Measurements from ENCODE around the gene SLC6A1. TPM values are rescaled to one million over a fixed set of nuclear protein-coding genes. Genes with fewer than 3 reads are reported as not detected.
"Not testable (repeated sequence)": the region's sequence is repeated elsewhere in the genome, so short reads cannot be mapped to it uniquely, and the experiment has no call there.

SLC6A1 gene
- total RNA-seq, 1 donor from 2014 or later: not detected

GRCh38 chr3:11057655-11058054 lies 65.1 kb downstream of the SLC6A1 start:
- DNase-seq (ENCODE audit: low read depth): no peak

GRCh38 chr3:11059090-11059798 lies 66.7 kb downstream of the SLC6A1 start:
- DNase-seq (ENCODE audit: low read depth): peak; percentile 78

GRCh38 chr3:11059799-11060115 lies 67.2 kb downstream of the SLC6A1 start:
- DNase-seq (ENCODE audit: low read depth): no peak

- DNase-seq (ENCODE audit: low read depth): peak; percentile 65
Measured at GRCh38 chr3:11060500-11061251, 68.1 kb downstream of the SLC6A1 start.

GRCh38 chr3:11061268-11061871 lies 68.8 kb downstream of the SLC6A1 start:
- DNase-seq (ENCODE audit: low read depth): not testable (repeated sequence)

GRCh38 chr3:11062704-11063103 lies 70.2 kb downstream of the SLC6A1 start:
- DNase-seq (ENCODE audit: low read depth): no peak

- no peak for DNase-seq (ENCODE audit: low read depth)
Measured at GRCh38 chr3:11071096-11071755, 78.7 kb downstream of the SLC6A1 start.

- no peak for DNase-seq (ENCODE audit: low read depth)
Measured at GRCh38 chr3:11072631-11073030, 80.1 kb downstream of the SLC6A1 start.

GRCh38 chr3:11074011-11074410 lies 81.5 kb downstream of the SLC6A1 start:
- no peak for DNase-seq (ENCODE audit: low read depth)

GRCh38 chr3:11074451-11074850 lies 81.9 kb downstream of the SLC6A1 start:
- peak; percentile 80 for DNase-seq (ENCODE audit: low read depth)

- DNase-seq (ENCODE audit: low read depth): not testable (repeated sequence)
Measured at GRCh38 chr3:11075122-11075521, 82.6 kb downstream of the SLC6A1 start.

- no peak for DNase-seq (ENCODE audit: low read depth)
Measured at GRCh38 chr3:11076711-11077110, 84.2 kb downstream of the SLC6A1 start.

- no peak for DNase-seq (ENCODE audit: low read depth)
Measured at GRCh38 chr3:11077466-11077865, 84.9 kb downstream of the SLC6A1 start.

- DNase-seq (ENCODE audit: low read depth): no peak
Measured at GRCh38 chr3:11078826-11079515, 86.4 kb downstream of the SLC6A1 start.

GRCh38 chr3:11080492-11080891 lies 87.9 kb downstream of the SLC6A1 start:
- peak; percentile 83 for DNase-seq (ENCODE audit: low read depth)

- DNase-seq (ENCODE audit: low read depth): no peak
Measured at GRCh38 chr3:11084098-11084497, 91.5 kb downstream of the SLC6A1 start.

GRCh38 chr3:11084677-11085076 lies 92.1 kb downstream of the SLC6A1 start:
- DNase-seq (ENCODE audit: low read depth): peak; percentile 18

GRCh38 chr3:11085093-11085840 lies 92.7 kb downstream of the SLC6A1 start:
- no peak for DNase-seq (ENCODE audit: low read depth)

GRCh38 chr3:11086856-11087255 lies 94.3 kb downstream of the SLC6A1 start:
- no peak for DNase-seq (ENCODE audit: low read depth)

- no peak for DNase-seq (ENCODE audit: low read depth)
Measured at GRCh38 chr3:11088066-11088465, 95.5 kb downstream of the SLC6A1 start.

- DNase-seq (ENCODE audit: low read depth): no peak
Measured at GRCh38 chr3:11088831-11089230, 96.3 kb downstream of the SLC6A1 start.
